ENCODE results near the gene SUPT5H.

SUPT5H gene

DNA sequence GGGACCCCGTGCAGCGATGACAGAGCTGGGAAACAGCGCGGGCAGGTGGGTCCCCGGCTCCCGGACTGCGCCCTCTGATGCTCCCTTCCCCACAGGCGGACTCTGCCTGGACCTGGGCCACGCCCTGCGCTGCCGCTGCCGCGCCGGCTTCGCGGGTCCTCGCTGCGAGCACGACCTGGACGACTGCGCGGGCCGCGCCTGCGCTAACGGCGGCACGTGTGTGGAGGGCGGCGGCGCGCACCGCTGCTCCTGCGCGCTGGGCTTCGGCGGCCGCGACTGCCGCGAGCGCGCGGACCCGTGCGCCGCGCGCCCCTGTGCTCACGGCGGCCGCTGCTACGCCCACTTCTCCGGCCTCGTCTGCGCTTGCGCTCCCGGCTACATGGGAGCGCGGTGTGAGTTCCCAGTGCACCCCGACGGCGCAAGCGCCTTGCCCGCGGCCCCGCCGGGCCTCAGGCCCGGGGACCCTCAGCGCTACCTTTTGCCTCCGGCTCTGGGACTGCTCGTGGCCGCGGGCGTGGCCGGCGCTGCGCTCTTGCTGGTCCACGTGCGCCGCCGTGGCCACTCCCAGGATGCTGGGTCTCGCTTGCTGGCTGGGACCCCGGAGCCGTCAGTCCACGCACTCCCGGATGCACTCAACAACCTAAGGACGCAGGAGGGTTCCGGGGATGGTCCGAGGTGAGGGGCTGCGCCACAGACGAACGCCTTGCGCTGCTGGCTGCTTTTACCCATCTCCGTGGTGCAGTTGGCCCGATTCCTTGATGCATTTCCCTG, 61.7 kb downstream of the SUPT5H start:
- H3K27me3 ChIP-seq (ENCODE audit: insufficient read depth, low read length, poor library complexity), result no peaks in the 10 kb centered on the region

DNA sequence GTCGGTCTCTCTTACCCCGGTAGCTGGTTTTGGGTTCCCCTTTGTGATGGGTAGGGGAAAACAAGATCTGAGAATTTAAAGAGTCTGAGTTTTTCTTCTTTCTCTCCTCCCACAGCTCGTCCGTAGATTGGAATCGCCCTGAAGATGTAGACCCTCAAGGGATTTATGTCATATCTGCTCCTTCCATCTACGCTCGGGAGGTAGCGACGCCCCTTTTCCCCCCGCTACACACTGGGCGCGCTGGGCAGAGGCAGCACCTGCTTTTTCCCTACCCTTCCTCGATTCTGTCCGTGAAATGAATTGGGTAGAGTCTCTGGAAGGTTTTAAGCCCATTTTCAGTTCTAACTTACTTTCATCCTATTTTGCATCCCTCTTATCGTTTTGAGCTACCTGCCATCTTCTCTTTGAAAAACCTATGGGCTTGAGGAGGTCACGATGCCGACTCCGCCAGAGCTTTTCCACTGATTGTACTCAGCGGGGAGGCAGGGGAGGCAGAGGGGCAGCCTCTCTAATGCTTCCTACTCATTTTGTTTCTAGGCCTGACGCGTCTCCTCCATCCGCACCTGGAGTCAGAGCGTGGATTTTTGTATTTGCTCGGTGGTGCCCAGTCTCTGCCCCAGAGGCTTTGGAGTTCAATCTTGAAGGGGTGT, 62.5 kb downstream of the SUPT5H start:
- Histone ChIP-seq H3K9ac (ENCODE audit: low read depth, low read length) (no peak overlapping the region), H3K9me3 (ENCODE audit: insufficient read depth, low read length, severe bottlenecking) (no peaks in the 10 kb centered on the region), H3K27me3 (ENCODE audit: insufficient read depth, low read length, poor library complexity) (no peaks in the 10 kb centered on the region), H3K4me3 (ENCODE audit: low read depth in 1 of 2, low read length in 2 of 2) (no peak overlapping the region), H3K79me2 (ENCODE audit: insufficient read depth, low read length) (no peaks in the 10 kb centered on the region), H4K20me1 (ENCODE audit: insufficient read depth, low read length) (no peaks in the 10 kb centered on the region), H2AFZ (ENCODE audit: low read depth, low read length) (no peak overlapping the region), H3K27ac (ENCODE audit: low read length) (no peak overlapping the region), H3K36me3 (ENCODE audit: insufficient read depth, low read length) (no peaks in the 10 kb centered on the region), H3K4me2 (ENCODE audit: insufficient read depth, low read length) (no peak overlapping the region), H3K4me1 (ENCODE audit: insufficient read depth, low read length) (no peaks in the 10 kb centered on the region)
- DNase-seq (no peak), ATAC-seq (ENCODE audit: insufficient read depth, low read depth) (no peak)
- TF ChIP-seq EZH2 (IDR thresholded peaks at IDR 0.05; ENCODE audit: borderline replicate concordance, low read depth, low read length, severe bottlenecking), result no peak
- no peak for TF ChIP-seq CTCF (IDR thresholded peaks at IDR 0.05; ENCODE audit: borderline replicate concordance, extremely low read depth, low read length, poor library complexity, severe bottlenecking)

More for the DNA sequence above, 61.7 kb downstream of the SUPT5H start:
- Histone ChIP-seq H2AFZ (ENCODE audit: low read depth, low read length) (no peak overlapping the region), H3K4me3 (ENCODE audit: low read depth in 1 of 2, low read length in 2 of 2) (no peak overlapping the region), H3K36me3 (ENCODE audit: insufficient read depth, low read length) (no peaks in the 10 kb centered on the region), H3K9me3 (ENCODE audit: insufficient read depth, low read length, severe bottlenecking) (no peaks in the 10 kb centered on the region), H4K20me1 (ENCODE audit: insufficient read depth, low read length) (no peaks in the 10 kb centered on the region), H3K27ac (ENCODE audit: low read length) (no peak overlapping the region), H3K4me1 (ENCODE audit: insufficient read depth, low read length) (no peaks in the 10 kb centered on the region), H3K4me2 (ENCODE audit: insufficient read depth, low read length) (no peak overlapping the region), H3K9ac (ENCODE audit: low read depth, low read length) (no peak overlapping the region), H3K79me2 (ENCODE audit: insufficient read depth, low read length) (no peaks in the 10 kb centered on the region)
- TF ChIP-seq EZH2 (IDR thresholded peaks at IDR 0.05; ENCODE audit: borderline replicate concordance, low read depth, low read length, severe bottlenecking), result no peak
- no peak for TF ChIP-seq CTCF (IDR thresholded peaks at IDR 0.05; ENCODE audit: borderline replicate concordance, extremely low read depth, low read length, poor library complexity, severe bottlenecking)
- ATAC-seq (ENCODE audit: insufficient read depth, low read depth), result no peak
- DNase-seq, result no peak

- Histone ChIP-seq H3K36me3 (ENCODE audit: insufficient read depth, low read length) (no peaks in the 10 kb centered on the region), H3K4me3 (ENCODE audit: low read depth in 1 of 2, low read length in 2 of 2) (no peak overlapping the region), H3K4me2 (ENCODE audit: insufficient read depth, low read length) (no peak overlapping the region), H3K27me3 (ENCODE audit: insufficient read depth, low read length, poor library complexity) (no peaks in the 10 kb centered on the region), H3K9ac (ENCODE audit: low read depth, low read length) (no peak overlapping the region), H3K27ac (ENCODE audit: low read length) (no peak overlapping the region), H3K79me2 (ENCODE audit: insufficient read depth, low read length) (no peaks in the 10 kb centered on the region), H3K9me3 (ENCODE audit: insufficient read depth, low read length, severe bottlenecking) (no peaks in the 10 kb centered on the region), H2AFZ (ENCODE audit: low read depth, low read length) (no peak overlapping the region), H3K4me1 (ENCODE audit: insufficient read depth, low read length) (no peaks in the 10 kb centered on the region), H4K20me1 (ENCODE audit: insufficient read depth, low read length) (no peaks in the 10 kb centered on the region)
- ATAC-seq (ENCODE audit: insufficient read depth, low read depth), result no peak
- no peak for DNase-seq
- TF ChIP-seq CTCF (IDR thresholded peaks at IDR 0.05; ENCODE audit: borderline replicate concordance, extremely low read depth, low read length, poor library complexity, severe bottlenecking), result no peak
Observed at GRCh38 chr19:39508629-39509028, 63.2 kb downstream of the SUPT5H start.
